Stimulated activated CD4-positive, alpha-beta T cell treated with anti-CD3 and anti-CD28 coated beads, TNF-alpha, amount 100 ng/mL, for 24 hours (primary cell): Measurements from ENCODE around the gene ZNF467.

Source experiments
- DNase-seq, 3 experiments: peaks; one replicate each; pipeline ENCODE4 v3.0.0-alpha.2; 2020; ENCODE audit warnings: low read depth in 3 of 3

ZNF467 gene

GRCh38 chr7:149806726-149807125 lies 33.3 kb upstream of the ZNF467 start:
- no peak for DNase-seq

- no peak for DNase-seq
Observed at GRCh38 chr7:149804106-149804505, 30.7 kb upstream of the ZNF467 start.

- no peak for DNase-seq
Observed at GRCh38 chr7:149803551-149804074, 30.2 kb upstream of the ZNF467 start.

- DNase-seq = no peak
Observed at GRCh38 chr7:149802966-149803365, 29.6 kb upstream of the ZNF467 start.

- DNase-seq = no peak
Observed at GRCh38 chr7:149801816-149802215, 28.4 kb upstream of the ZNF467 start.

GRCh38 chr7:149801002-149801566 lies 27.7 kb upstream of the ZNF467 start:
- DNase-seq = no peak

- no peak for DNase-seq
Observed at GRCh38 chr7:149800169-149800555, 26.8 kb upstream of the ZNF467 start.

GRCh38 chr7:149799397-149800168 lies 26.2 kb upstream of the ZNF467 start:
- DNase-seq = peak; percentile 11 to 47 (median 18)

GRCh38 chr7:149797771-149798170 lies 24.4 kb upstream of the ZNF467 start:
- no peak for DNase-seq

- no peak for DNase-seq
Observed at GRCh38 chr7:149796287-149796860, 23.0 kb upstream of the ZNF467 start.

GRCh38 chr7:149795126-149795525 lies 21.7 kb upstream of the ZNF467 start:
- no peak for DNase-seq

GRCh38 chr7:149794661-149795060 lies 21.3 kb upstream of the ZNF467 start:
- no peak for DNase-seq

- DNase-seq = no peak
Observed at GRCh38 chr7:149793261-149793660, 19.9 kb upstream of the ZNF467 start.

GRCh38 chr7:149792220-149792595 lies 18.8 kb upstream of the ZNF467 start:
- no peak for DNase-seq

GRCh38 chr7:149791411-149792219 lies 18.2 kb upstream of the ZNF467 start:
- no peak for DNase-seq

GRCh38 chr7:149790754-149791360 lies 17.5 kb upstream of the ZNF467 start:
- DNase-seq = no peak

- DNase-seq = peak in 1 of 3 experiments; percentile 54
Observed at GRCh38 chr7:149790146-149790548, 16.8 kb upstream of the ZNF467 start.

- DNase-seq = no peak
Observed at GRCh38 chr7:149789101-149789500, 15.7 kb upstream of the ZNF467 start.

GRCh38 chr7:149788300-149788851 lies 15.0 kb upstream of the ZNF467 start:
- no peak for DNase-seq

- no peak for DNase-seq
Observed at GRCh38 chr7:149787428-149788299, 14.3 kb upstream of the ZNF467 start.
